ENCODE measurements around the gene EEPD1.

The EEPD1 gene

DNA sequence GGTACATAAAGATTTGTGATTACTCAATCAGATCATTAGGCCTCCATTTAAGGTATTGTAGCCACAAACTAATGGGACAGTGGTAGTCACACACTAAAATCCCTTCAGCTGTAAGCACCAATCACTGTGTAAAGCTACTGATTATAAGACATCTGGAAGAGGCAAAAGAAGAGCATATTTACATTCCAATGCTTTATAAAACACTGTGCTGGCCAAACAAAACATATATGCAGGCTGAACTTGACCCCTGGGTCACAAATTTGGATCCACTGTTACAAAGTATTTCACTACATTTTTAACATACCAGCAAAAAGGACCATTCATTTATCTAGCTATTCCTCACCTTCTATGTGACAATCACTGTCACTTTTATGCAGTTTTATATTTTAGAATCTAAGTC lies 195.2 kb downstream of the EEPD1 start:
- DNase-seq: no peak

- DNase-seq: no peak
These were observed 195.7 kb downstream of the EEPD1 start for GRCh38 chr7:36348771-36349170.

- no peak for DNase-seq
These were observed 196.6 kb downstream of the EEPD1 start for GRCh38 chr7:36349626-36350025.

Data from right hindlimb (tissue), 1 donor.